IMR-90 (cell line): ENCODE measurements around the gene ATIC. TPM values are rescaled to one million over a fixed set of nuclear protein-coding genes. Genes with fewer than 3 reads are reported as not detected.

Experiments
- ATAC-seq: fragments of 200-7000 bp; cut with Tn5 transposase; 2 replicates; pipeline ENCODE4 v1.9.1; 2020; ENCODE audit warnings: low read depth, mild to moderate bottlenecking, moderate library complexity
- BruUV-seq: library from RNA; stranded (reverse); fragments of 400-500 nt; replicated peaks from 2 replicates; lab custom pipeline; 2021; lab: Mats Ljungman, UMichigan
- CTCF ChIA-PET: fragments of 300-600 bp; formaldehyde crosslinking; extraction: SDS; loops from one replicate; lab custom pipeline; 2021; ENCODE audit warnings: antibody characterized with exemption; lab: Yijun Ruan, JAX
- POLR2A ChIA-PET: fragments of 300-600 bp; sonication (Branson Sonifier 250); formaldehyde crosslinking; loops from one replicate; lab custom pipeline; 2022; ENCODE audit warnings: antibody characterized with exemption; ENCODE audit not compliant: unreplicated experiment; lab: Charles Lee
- DNase-seq: peaks from one replicate; pipeline ENCODE4 v3.0.0; 2013
- H2AFZ ChIP-seq: replicated peaks from 2 replicates; pipeline ENCODE3; 2013; ENCODE audit warnings: low read length, mild to moderate bottlenecking; ENCODE audit not compliant: poor library complexity
- H2AK5ac ChIP-seq: 2 replicates; pipeline ENCODE4 v1.6.1; 2013; ENCODE audit warnings: low read depth, low read length, inconsistent platforms
- H2AK9ac ChIP-seq: replicated peaks from 2 replicates; pipeline ENCODE3; 2013; ENCODE audit warnings: mild to moderate bottlenecking, low read depth, low read length, moderate library complexity; ENCODE audit not compliant: poor library complexity
- H2BK120ac ChIP-seq: 2 replicates; pipeline ENCODE4 v1.6.1; 2013; ENCODE audit warnings: low read depth, low read length, inconsistent platforms
- H2BK15ac ChIP-seq: 3 replicates; pipeline ENCODE4 v1.6.1; 2013; ENCODE audit warnings: low read depth, low read length, inconsistent platforms
- H2BK20ac ChIP-seq: 2 replicates; pipeline ENCODE4 v1.6.1; 2013; ENCODE audit warnings: low read depth, mild to moderate bottlenecking, inconsistent platforms, low read length, moderate library complexity
- H2BK5ac ChIP-seq: 2 replicates; pipeline ENCODE4 v1.6.1; 2013; ENCODE audit warnings: mild to moderate bottlenecking, low read depth, low read length, inconsistent platforms; ENCODE audit not compliant: poor library complexity, severe bottlenecking
- H3K14ac ChIP-seq: replicated peaks from 2 replicates; pipeline ENCODE4 v1.6.1; 2013; ENCODE audit warnings: low read depth, low read length, inconsistent platforms
- H3K18ac ChIP-seq: 2 replicates; pipeline ENCODE4 v1.6.1; 2013; ENCODE audit warnings: low read depth, low read length, control low read depth
- H3K23ac ChIP-seq: 2 replicates; pipeline ENCODE4 v1.6.1; 2013; ENCODE audit warnings: low read depth, low read length, inconsistent platforms
- H3K27ac ChIP-seq: 2 replicates; pipeline ENCODE4 v1.5.1; 2013; ENCODE audit warnings: mild to moderate bottlenecking, control low read depth, low read length; ENCODE audit not compliant: insufficient read depth
- H3K27me3 ChIP-seq: 2 replicates; pipeline ENCODE4 v1.6.1; 2013; ENCODE audit warnings: low read length; ENCODE audit not compliant: control insufficient read depth, insufficient read depth
- H3K36me3 ChIP-seq: 2 replicates; pipeline ENCODE4 v1.6.1; 2013; ENCODE audit warnings: low read length, mixed read lengths; ENCODE audit not compliant: control insufficient read depth, insufficient read depth
- H3K4ac ChIP-seq: 2 replicates; pipeline ENCODE4 v1.6.1; 2013; ENCODE audit warnings: low read depth, low read length, inconsistent platforms
- H3K4me1 ChIP-seq: 2 replicates; pipeline ENCODE4 v1.6.1; 2013; ENCODE audit warnings: low read length, mixed read lengths; ENCODE audit not compliant: control insufficient read depth, insufficient read depth
- H3K4me2 ChIP-seq: 2 replicates; pipeline ENCODE4 v1.6.1; 2013; ENCODE audit warnings: low read depth, mild to moderate bottlenecking, control low read depth, low read length, moderate library complexity
- H3K4me3 ChIP-seq: 2 replicates; pipeline ENCODE4 v1.5.1; 2013; ENCODE audit warnings: low read depth, mild to moderate bottlenecking, control low read depth, low read length, moderate library complexity; ENCODE audit not compliant: insufficient read depth
- H3K56ac ChIP-seq: 2 replicates; pipeline ENCODE4 v1.6.1; 2013; ENCODE audit warnings: low read length, inconsistent platforms; ENCODE audit not compliant: insufficient read depth; ENCODE audit errors: extremely low read depth
- H3K79me1 ChIP-seq, 2 experiments: 2 replicates each; pipeline ENCODE4 v1.6.1; 2013; ENCODE audit warnings: low read length in 2 of 2, inconsistent platforms in 1 of 2, low read depth in 1 of 2
- H3K9ac ChIP-seq: 2 replicates; pipeline ENCODE4 v1.6.1; 2013; ENCODE audit warnings: low read depth, low read length, control low read depth
- H3K9me1 ChIP-seq: 2 replicates; pipeline ENCODE4 v1.6.1; 2013; ENCODE audit warnings: low read length, inconsistent platforms; ENCODE audit not compliant: insufficient read depth
- H3K9me3 ChIP-seq: 2 replicates; pipeline ENCODE4 v1.6.1; 2013; ENCODE audit warnings: low read length; ENCODE audit not compliant: control insufficient read depth, insufficient read depth
- H4K20me1 ChIP-seq: 2 replicates; pipeline ENCODE4 v1.6.1; 2013; ENCODE audit warnings: low read length, inconsistent platforms; ENCODE audit not compliant: insufficient read depth
- H4K5ac ChIP-seq: 2 replicates; pipeline ENCODE4 v1.6.1; 2013; ENCODE audit warnings: mild to moderate bottlenecking, low read depth, low read length, control low read depth
- H4K8ac ChIP-seq, 2 experiments: 2 replicates each; pipeline ENCODE4 v1.6.1; 2013; ENCODE audit warnings: low read depth in 2 of 2, low read length in 2 of 2, control low read depth in 1 of 2, inconsistent platforms in 1 of 2
- H4K91ac ChIP-seq: 2 replicates; pipeline ENCODE4 v1.6.1; 2013; ENCODE audit warnings: low read depth, low read length, inconsistent platforms; ENCODE audit not compliant: insufficient read depth
- POLR2A ChIP-seq: IDR thresholded peaks from 2 replicates; pipeline ENCODE4 v1.6.1; 2012; ENCODE audit warnings: mild to moderate bottlenecking, low read depth, low read length
- USF2 ChIP-seq: fragments of 150-350 bp; IDR thresholded peaks from 2 replicates; pipeline ENCODE4 v1.6.1; 2017; ENCODE audit warnings: mild to moderate bottlenecking, antibody characterized with exemption, low read length, low read depth
- WGBS, 2 experiments: methylation state at CpG; one replicate each; pipeline versions ENCODE4 v1.1.5 to v1.1.7; 2013; ENCODE audit warnings: missing lambda C conversion rate in 2 of 2; ENCODE audit not compliant: insufficient read length in 1 of 2; ENCODE audit errors: extremely low coverage in 2 of 2; 5-methylcytosine and 5-hydroxymethylcytosine counted together
- dilution Hi-C: fragments of 300-500 bp; cut with HindIII; formaldehyde crosslinking; loops from one replicate; pipeline ENCODE4 v1.14.3; 2018; ENCODE audit warnings: low sequenced_read_pairs; ENCODE audit not compliant: unreplicated experiment
- in situ Hi-C: fragments of 300-500 bp; cut with MboI; formaldehyde crosslinking; loops from 3 replicates; pipeline ENCODE4 v1.14.3; 2019; ENCODE audit warnings: low sequenced_read_pairs, inconsistent platforms, mixed read lengths
- intact Hi-C: fragments of 100-400 bp; cut with micrococcal nuclease; formaldehyde crosslinking; loops from 2 replicates; pipeline ENCODE4 v1.10.0; 2022
- polyA plus RNA-seq, 3 experiments: library from polyadenylated mRNA; depleted of rRNA; stranded (reverse); fragments of >200 nt; gene quantifications; 2 replicates each; pipeline ENCODE4 v1.2.3, GENCODE V29; 2012; ENCODE audit warnings: low replicate concordance in 1 of 3
- total RNA-seq: library from RNA; depleted of rRNA; stranded (reverse); fragments of >200 nt; gene quantifications from 2 replicates; pipeline ENCODE4 v1.2.3, GENCODE V29; 2012

Gene ATIC
- total and polyA plus RNA-seq, 2 of the 4 experiments (the other 2 are of a cell fraction), result 30.5 to 101 TPM

GRCh38 chr2:215354771-215355695, 43.2 kb downstream of the ATIC start:
- Histone ChIP-seq H3K4me2 (no peak overlapping the region), H2AFZ (no peak overlapping the region), H2BK120ac (no peak overlapping the region), H2BK15ac (no peak overlapping the region), H2BK20ac (no peak overlapping the region), H2AK9ac (no peak overlapping the region), H4K5ac (no peak overlapping the region), H3K79me1 (no peaks in the 10 kb centered on the region; a peak in 1 of 4 replicates), H4K91ac (no peak overlapping the region), H3K27me3 (no peaks in the 10 kb centered on the region), H3K4ac (no peak overlapping the region), H3K36me3 (peaks cover 15% of the 10 kb centered on the region), H3K18ac (no peak overlapping the region), H3K27ac (no peak overlapping the region), H3K23ac (no peak overlapping the region), H3K4me3 (no peak overlapping the region), H2BK5ac (no peak overlapping the region), H3K9me3 (no peaks in the 10 kb centered on the region), H3K9ac (no peak overlapping the region), H4K8ac (no peak overlapping the region), H3K14ac (no peak overlapping the region), H4K20me1 (peaks cover 7% of the 10 kb centered on the region), H3K56ac (no peak overlapping the region), H2AK5ac (no peak overlapping the region), H3K9me1 (peaks cover 2% of the 10 kb centered on the region; the same call in 1 of the 2 replicates), H3K4me1 (peaks cover 3% of the 10 kb centered on the region; the same call in 1 of the 2 replicates)
- peak; percentile 84 for DNase-seq
- in situ Hi-C loops, result no loop called here
- intact Hi-C loops, result no loop called here
- POLR2A ChIA-PET, result no interaction called here
- CTCF ChIA-PET, result no interaction called here
- TF ChIP-seq POLR2A (peak; percentile 16; the same call in 1 of the 2 replicates), USF2 (no peak)
- no TSS peak for BruUV-seq
- WGBS, 2 experiments, result 20% methylated on average over 2 of the region's 9 CpGs; no CpG with 5 or more reads in 1 of the 2 experiments
- ATAC-seq, result peak; percentile 75
- dilution Hi-C loops, result no loop called here
